H1 (cell line): ENCODE results near the gene CHFR. TPM values are rescaled to one million over a fixed set of nuclear protein-coding genes. Genes with fewer than 3 reads are reported as not detected.

ENCODE experiments used
- SAP30 ChIP-seq: fragments of 300-600 bp; sonication (generic); IDR thresholded peaks from 2 replicates; pipeline ENCODE4 v1.7.1; 2012; ENCODE audit warnings: low read length, moderate library complexity, mild to moderate bottlenecking, inconsistent platforms; ENCODE audit not compliant: insufficient read depth, insufficient replicate concordance
- TBP ChIP-seq: IDR thresholded peaks from 2 replicates; pipeline ENCODE4 v1.6.1; 2011; ENCODE audit warnings: low read depth, low read length, improper control_type of control experiment
- polyA plus RNA-seq, 7 experiments: library from polyadenylated mRNA; depleted of rRNA in 3 of 7; stranded (reverse) in 5 of 7; unstranded in 2 of 7; fragments of >200 nt in 5 of 7; fragments of 200-250 nt in 2 of 7; gene quantifications; 1 replicate in 5 of 7; 2 replicates in 1 of 7; 4 replicates in 1 of 7; pipeline versions ENCODE4 v1.2.1 to v1.2.3, GENCODE V29; 2011 to 2013; ENCODE audit warnings: missing spikeins in 2 of 7, mixed read lengths in 2 of 7
- total RNA-seq: library from RNA; stranded (reverse); fragmentation: NEBNext Ultra II Directional; extraction: Animal tissue kit (Norgen Biotek cat#: 25700); gene quantifications from 2 replicates; pipeline ENCODE4 v1.2.1, GENCODE V29; 2021

CHFR gene
- total and polyA plus RNA-seq, 2 of the 8 experiments (the other 6 are each of a cell fraction or from before 2014, with no cell fraction given): 31.4 to 44.6 TPM

DNA sequence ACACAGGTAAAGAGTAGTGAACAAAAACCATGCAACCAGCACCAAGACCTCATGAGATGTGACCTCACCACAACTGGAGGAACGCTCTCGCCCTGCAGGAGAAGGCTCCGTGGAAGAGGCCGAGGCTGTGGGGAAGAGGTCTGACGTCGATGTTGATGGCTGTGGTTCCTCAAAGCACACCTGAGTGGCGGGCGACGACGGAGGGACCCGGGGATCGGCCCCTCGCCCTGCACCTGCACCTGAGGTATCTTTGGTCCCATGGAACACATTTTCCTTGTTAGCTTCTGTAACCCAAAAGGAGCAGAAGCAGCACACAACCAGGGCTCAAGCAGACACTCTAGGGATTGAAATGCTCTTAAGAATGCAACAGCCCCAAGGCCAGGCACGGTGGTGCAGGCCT lies 17.9 kb downstream of the CHFR start (continued):
- TF ChIP-seq SAP30 (no peak), TBP (no peak)
- TF ChIP-seq, all 59 proteins: peak for 0
